T-cell (primary cell): ENCODE measurements around the gene CFAP54. TPM values are rescaled to one million over a fixed set of nuclear protein-coding genes. Genes with fewer than 3 reads are reported as not detected.

Experiments used
- ATAC-seq, 4 experiments: fragments of 200-7000 bp in 3 of 4; fragments of 150-1000 bp in 1 of 4; cut with Tn5 transposase; replicated peaks in 1 of 4; 1 replicate in 3 of 4; 2 replicates in 1 of 4; pipeline ENCODE4 v1.10.0; 2021; ENCODE audit warnings: moderate library complexity in 3 of 4, mild to moderate bottlenecking in 2 of 4, moderate number of reproducible peaks in 1 of 4
- CTCF ChIA-PET, 2 donors: fragments of 300-600 bp; sonication (Branson Sonifier 250); formaldehyde crosslinking; loops; one replicate each; lab custom pipeline; 2022; ENCODE audit warnings: antibody characterized with exemption in 2 of 2; lab: Charles Lee
- POLR2A ChIA-PET, 2 donors: fragments of 300-600 bp; sonication (Branson Sonifier 250); formaldehyde crosslinking; loops; one replicate each; lab custom pipeline; 2022; ENCODE audit warnings: antibody characterized with exemption in 2 of 2; lab: Charles Lee
- DNase-seq, 35 experiments: peaks; one replicate each; pipeline versions ENCODE4 v3.0.0 to v3.0.0-alpha.2; 2013 to 2023
- H3K27ac ChIP-seq: one replicate; pipeline ENCODE4 v1.5.1; 2013; ENCODE audit warnings: low read length
- H3K27me3 ChIP-seq, 2 experiments: replicated peaks in 1 of 2; 1 replicate in 1 of 2; 2 replicates in 1 of 2; pipeline versions ENCODE4 v1.6.1 to v1.7.0; 2013; ENCODE audit warnings: low read length in 1 of 2, mixed read lengths in 1 of 2; ENCODE audit not compliant: control insufficient read depth in 2 of 2, insufficient read depth in 2 of 2; ENCODE audit errors: extremely low read depth in 1 of 2
- H3K36me3 ChIP-seq, 2 donors: 1 replicate in 1 of 2; 2 replicates in 1 of 2; pipeline versions ENCODE4 v1.6.1 to v1.7.0; 2013; ENCODE audit warnings: low read length in 1 of 2; ENCODE audit not compliant: control insufficient read depth in 2 of 2, insufficient read depth in 1 of 2; ENCODE audit errors: extremely low read depth in 1 of 2
- H3K4me1 ChIP-seq, 2 experiments: 1 replicate in 1 of 2; 2 replicates in 1 of 2; pipeline versions ENCODE4 v1.6.1 to v1.7.0; 2013; ENCODE audit warnings: low read length in 2 of 2, mixed read lengths in 1 of 2; ENCODE audit not compliant: insufficient read depth in 2 of 2, control insufficient read depth in 1 of 2; ENCODE audit errors: extremely low read depth in 1 of 2
- H3K4me3 ChIP-seq, 2 donors: 1 replicate in 1 of 2; 2 replicates in 1 of 2; pipeline versions ENCODE4 v1.5.1 to v1.7.0; 2013; ENCODE audit warnings: mild to moderate bottlenecking in 2 of 2, low read length in 1 of 2, moderate library complexity in 1 of 2; ENCODE audit not compliant: control insufficient read depth in 1 of 2; ENCODE audit errors: extremely low read depth in 1 of 2
- H3K9me3 ChIP-seq: 2 replicates; pipeline ENCODE4 v1.7.0; 2013
- H3K27ac Mint-ChIP-seq, 2 donors: one replicate each; pipeline ENCODE4 v1.8.0; 2020 to 2021; ENCODE audit warnings: mild to moderate bottlenecking in 2 of 2, mixed read lengths in 2 of 2
- H3K27me3 Mint-ChIP-seq, 2 donors: one replicate each; pipeline ENCODE4 v1.8.0; 2021 to 2022; ENCODE audit warnings: mixed read lengths in 2 of 2
- H3K36me3 Mint-ChIP-seq: one replicate; pipeline ENCODE4 v1.8.0; 2021; ENCODE audit warnings: mixed read lengths
- H3K4me1 Mint-ChIP-seq, 3 donors: one replicate each; pipeline ENCODE4 v1.8.0; 2020 to 2022; ENCODE audit warnings: mixed read lengths in 3 of 3, mild to moderate bottlenecking in 1 of 3
- H3K4me3 Mint-ChIP-seq, 3 donors: one replicate each; pipeline ENCODE4 v1.8.0; 2020 to 2022; ENCODE audit warnings: mild to moderate bottlenecking in 3 of 3, mixed read lengths in 3 of 3, moderate library complexity in 3 of 3
- H3K9me3 Mint-ChIP-seq, 3 donors: one replicate each; pipeline ENCODE4 v1.8.0; 2020 to 2022; ENCODE audit warnings: mixed read lengths in 3 of 3
- WGBS: methylation state at CpG from one replicate; pipeline ENCODE4 v1.1.5; 2013; ENCODE audit warnings: missing lambda C conversion rate; ENCODE audit not compliant: insufficient coverage; 5-methylcytosine and 5-hydroxymethylcytosine counted together
- total RNA-seq, 35 experiments: library from RNA in 6 of 35; stranded (reverse) in 6 of 35; fragments of 120-200 nt in 1 of 35; gene quantifications; one replicate each; pipeline versions ENCODE4 v1.2.1 to v1.2.4 and lab custom pipeline; 2013 to 2026

CFAP54 gene
- total RNA-seq, 5 donors from 2014 or later (not counting 1 experiment from before 2014, with no cell fraction given) = 0.47 to 0.95 (median 0.90) TPM

GRCh38 chr12:96809522-96809921 is 320.1 kb downstream of the CFAP54 start:
- ChIA-PET POLR2A (no interaction called here), CTCF (no interaction called here)
- no peaks in the 10 kb centered on the region for H3K36me3 Mint-ChIP-seq
- no peak for ATAC-seq
- Histone ChIP-seq H3K27ac (no peak overlapping the region), H3K4me3 (no peak overlapping the region), H3K9me3 (no peaks in the 10 kb centered on the region), H3K36me3 (no peaks in the 10 kb centered on the region), H3K4me1 (no peaks in the 10 kb centered on the region), H3K27me3 (peaks cover 0 to 4% of the 10 kb centered on the region in 2 experiments)
- H3K4me1 Mint-ChIP-seq = no peaks in the 10 kb centered on the region
- H3K27me3 Mint-ChIP-seq = peaks cover 1 to 4% of the 10 kb centered on the region in 2 donors
- no peak for DNase-seq
- no peak overlapping the region for H3K4me3 Mint-ChIP-seq
- peaks cover 5 to 8% (median 6%) of the 10 kb centered on the region in 3 donors for H3K9me3 Mint-ChIP-seq
- H3K27ac Mint-ChIP-seq = no peak overlapping the region

DNA sequence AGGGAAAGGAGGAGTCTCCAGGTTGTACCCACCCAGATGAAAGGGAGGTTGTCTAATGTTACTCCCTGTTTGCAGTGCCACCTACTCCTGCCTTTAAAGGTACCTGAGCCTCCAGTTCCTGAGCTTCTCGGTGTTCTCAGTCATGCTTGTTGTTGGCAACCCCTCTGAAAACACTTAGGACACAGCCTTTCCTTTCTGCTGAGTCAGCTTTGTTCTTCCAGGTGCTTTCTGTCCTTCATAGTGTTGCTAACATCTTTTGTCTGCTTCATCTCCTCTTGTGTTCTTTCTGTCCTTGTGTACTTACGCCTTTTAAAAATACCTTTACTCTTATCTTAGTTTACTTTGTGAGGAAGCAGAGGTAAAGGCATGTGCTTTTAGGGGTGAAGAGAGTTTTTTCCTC is 320.7 kb downstream of the CFAP54 start:
- H3K27ac Mint-ChIP-seq = no peak overlapping the region
- CTCF ChIA-PET = no interaction called here

DNA sequence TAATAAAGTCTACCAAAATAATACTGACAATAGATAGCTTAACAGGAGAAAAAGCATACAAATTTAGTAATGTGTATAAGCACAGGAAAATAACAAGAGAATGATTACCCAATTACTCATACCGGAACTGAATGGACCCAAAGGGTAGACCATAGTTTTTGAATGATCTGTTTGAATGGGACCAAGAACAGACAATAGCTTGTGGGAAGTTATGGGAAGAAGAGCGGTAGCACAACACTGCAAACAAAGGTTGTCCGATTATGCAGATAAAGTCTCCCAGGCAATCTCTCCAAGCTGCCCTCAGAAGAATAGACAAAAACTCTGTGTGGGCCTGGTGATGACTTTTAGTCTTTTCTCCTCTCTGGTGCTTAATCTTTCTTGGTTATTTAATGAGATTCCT is 321.1 kb downstream of the CFAP54 start:
- WGBS = no CpG with 5 or more reads among the region's 3 CpGs
- Mint-ChIP-seq H3K36me3 (no peaks in the 10 kb centered on the region), H3K27me3 (peaks cover 0 to under 1% of the 10 kb centered on the region in 2 donors), H3K27ac (no peak overlapping the region), H3K4me3 (no peak overlapping the region), H3K4me1 (no peaks in the 10 kb centered on the region), H3K9me3 (no peaks in the 10 kb centered on the region)
- Histone ChIP-seq H3K4me1 (no peaks in the 10 kb centered on the region), H3K9me3 (no peaks in the 10 kb centered on the region), H3K36me3 (no peaks in the 10 kb centered on the region), H3K4me3 (no peak overlapping the region), H3K27me3 (peaks cover 0 to 4% of the 10 kb centered on the region in 2 experiments), H3K27ac (no peak overlapping the region)
- DNase-seq (no peak), ATAC-seq (no peak)
- CTCF ChIA-PET = no interaction called here
- POLR2A ChIA-PET = no interaction called here

More for the DNA sequence above, 320.7 kb downstream of the CFAP54 start:
- no CpG with 5 or more reads among the region's 2 CpGs for WGBS
- Mint-ChIP-seq H3K36me3 (no peaks in the 10 kb centered on the region), H3K4me1 (no peaks in the 10 kb centered on the region), H3K9me3 (peaks cover under 1 to 4% (median 3%) of the 10 kb centered on the region in 3 donors), H3K4me3 (no peak overlapping the region), H3K27me3 (peaks cover 0 to 4% of the 10 kb centered on the region in 2 donors)
- Histone ChIP-seq H3K27ac (no peak overlapping the region), H3K4me1 (no peaks in the 10 kb centered on the region), H3K27me3 (peaks cover 0 to 4% of the 10 kb centered on the region in 2 experiments), H3K9me3 (no peaks in the 10 kb centered on the region), H3K36me3 (no peaks in the 10 kb centered on the region), H3K4me3 (no peak overlapping the region)
- DNase-seq = no peak
- ATAC-seq = no peak
- POLR2A ChIA-PET = no interaction called here

- DNase-seq (no peak), ATAC-seq (no peak)
- H3K9me3 ChIP-seq = no peaks in the 10 kb centered on the region
- H3K27me3 ChIP-seq = peaks cover 0 to 4% of the 10 kb centered on the region in 2 experiments
- no peaks in the 10 kb centered on the region for H3K4me1 ChIP-seq
- no peak overlapping the region for H3K27ac ChIP-seq
- POLR2A ChIA-PET = no interaction called here
- Mint-ChIP-seq H3K27ac (no peak overlapping the region), H3K4me3 (no peak overlapping the region), H3K4me1 (no peaks in the 10 kb centered on the region), H3K36me3 (no peaks in the 10 kb centered on the region), H3K27me3 (no peaks in the 10 kb centered on the region), H3K9me3 (no peaks in the 10 kb centered on the region)
- CTCF ChIA-PET = no interaction called here
- 20% methylated on average over 1 of the region's 3 CpGs for WGBS
- H3K36me3 ChIP-seq = no peaks in the 10 kb centered on the region
- H3K4me3 ChIP-seq = no peak overlapping the region
Measured at GRCh38 chr12:96811083-96811482, 321.7 kb downstream of the CFAP54 start.

- H3K4me3 ChIP-seq = no peak overlapping the region
- Mint-ChIP-seq H3K4me3 (no peak overlapping the region), H3K36me3 (no peaks in the 10 kb centered on the region), H3K9me3 (no peaks in the 10 kb centered on the region), H3K27me3 (no peaks in the 10 kb centered on the region), H3K4me1 (no peaks in the 10 kb centered on the region), H3K27ac (no peak overlapping the region)
- H3K27me3 ChIP-seq = peaks cover 0 to 4% of the 10 kb centered on the region in 2 experiments
- CTCF ChIA-PET = no interaction called here
- WGBS = no CpG with 5 or more reads among the region's 2 CpGs
- no peak for ATAC-seq
- POLR2A ChIA-PET = no interaction called here
- H3K27ac ChIP-seq = no peak overlapping the region
- no peaks in the 10 kb centered on the region for H3K36me3 ChIP-seq
- DNase-seq = no peak
- H3K9me3 ChIP-seq = no peaks in the 10 kb centered on the region
- no peaks in the 10 kb centered on the region for H3K4me1 ChIP-seq
Measured at GRCh38 chr12:96812153-96812552, 322.8 kb downstream of the CFAP54 start.

DNA sequence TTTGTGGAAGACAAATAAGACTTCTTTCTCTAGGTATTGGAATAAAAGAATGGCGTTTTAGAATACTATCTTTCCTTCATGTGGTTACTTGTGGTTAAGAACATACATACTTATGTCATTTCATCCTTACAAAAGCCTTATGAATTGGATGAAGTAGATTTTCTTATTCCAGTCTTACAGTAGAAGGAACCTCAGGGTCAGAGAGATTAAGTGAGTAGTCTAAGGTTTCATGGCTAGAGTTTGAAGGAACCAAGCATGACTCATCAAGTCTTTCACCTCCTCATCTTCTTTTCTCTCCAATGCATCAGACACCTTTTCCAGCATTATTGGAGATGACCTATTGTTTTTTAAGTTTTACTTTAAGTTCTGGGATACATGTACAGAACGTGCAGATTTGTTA is 324.8 kb downstream of the CFAP54 start:
- POLR2A ChIA-PET = no interaction called here
- Mint-ChIP-seq H3K4me3 (no peak overlapping the region), H3K27ac (no peak overlapping the region), H3K27me3 (no peaks in the 10 kb centered on the region), H3K4me1 (no peaks in the 10 kb centered on the region), H3K36me3 (no peaks in the 10 kb centered on the region), H3K9me3 (peaks cover 0 to 2% (median 0%) of the 10 kb centered on the region in 3 donors)
- H3K27me3 ChIP-seq = peaks cover 0 to 7% of the 10 kb centered on the region in 2 experiments
- no CpG with 5 or more reads among the region's 2 CpGs for WGBS
- no peak overlapping the region for H3K4me3 ChIP-seq
- H3K9me3 ChIP-seq = no peaks in the 10 kb centered on the region
- CTCF ChIA-PET = no interaction called here
- no peaks in the 10 kb centered on the region for H3K4me1 ChIP-seq
- ATAC-seq (no peak), DNase-seq (no peak)
- H3K27ac ChIP-seq = no peak overlapping the region
- no peaks in the 10 kb centered on the region for H3K36me3 ChIP-seq

DNA sequence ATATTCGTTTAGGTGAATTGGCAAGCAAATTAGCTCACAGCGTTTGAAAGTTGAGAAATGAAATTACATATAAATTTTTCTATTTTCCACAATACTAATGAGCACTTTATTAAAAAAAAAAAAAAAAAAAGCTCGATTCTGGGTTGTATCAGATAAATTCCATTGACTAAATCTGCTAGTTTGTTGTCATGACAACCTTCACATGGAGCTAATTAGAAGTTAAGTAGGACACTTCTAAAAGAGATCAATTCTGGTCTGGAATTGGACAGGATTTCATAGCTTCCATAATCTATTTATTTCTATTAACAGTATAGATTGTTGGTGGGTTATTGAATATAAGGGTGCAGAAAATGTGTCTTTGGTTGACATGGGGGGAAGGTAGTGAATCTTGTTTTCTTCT is 332.2 kb downstream of the CFAP54 start:
- DNase-seq (no peak), ATAC-seq (no peak)
- H3K4me1 Mint-ChIP-seq = no peaks in the 10 kb centered on the region
- H3K27me3 Mint-ChIP-seq = peaks cover 3 to 6% of the 10 kb centered on the region in 2 donors
- H3K27ac Mint-ChIP-seq = no peak overlapping the region
- H3K27me3 ChIP-seq = peaks cover 0 to 3% of the 10 kb centered on the region in 2 experiments
- H3K4me3 ChIP-seq = no peak overlapping the region
- H3K36me3 ChIP-seq = no peaks in the 10 kb centered on the region
- peaks cover 3% of the 10 kb centered on the region for H3K36me3 Mint-ChIP-seq
- no peak overlapping the region for H3K4me3 Mint-ChIP-seq
- H3K9me3 Mint-ChIP-seq = peaks cover 0 to 9% (median 8%) of the 10 kb centered on the region in 3 donors
- no peaks in the 10 kb centered on the region for H3K9me3 ChIP-seq
- POLR2A ChIA-PET = no interaction called here
- H3K4me1 ChIP-seq = no peaks in the 10 kb centered on the region
- H3K27ac ChIP-seq = no peak overlapping the region
- CTCF ChIA-PET = interaction anchor here (0.6 to 0.7 kb wide), 5 partner anchors 19 to 1915 kb away, joined by 3 to 6 read pairs (median 3); no protein-coding TSS in a partner anchor
- no CpG with 5 or more reads among the region's 3 CpGs for WGBS
